CD4-positive, CD25-positive, alpha-beta regulatory T cell (primary cell): ENCODE results near the gene PKD1. TPM values are rescaled to one million over a fixed set of nuclear protein-coding genes. Genes with fewer than 3 reads are reported as not detected.
A peak's percentile ranks its signal among the peaks of the same experiment; 100 is the strongest.
"Not testable (repeated sequence)": the region's sequence is repeated elsewhere in the genome, so short reads cannot be mapped to it uniquely, and the experiment has no call there.

Experiments
- ATAC-seq, 2 donors: fragments of 150-1000 bp; cut with Tn5 transposase; one replicate each; pipeline ENCODE4 v1.10.0; 2021; ENCODE audit warnings: low read depth in 2 of 2, moderate number of reproducible peaks in 2 of 2, moderate library complexity in 1 of 2
- DNase-seq, 3 donors: peaks; one replicate each; pipeline versions ENCODE4 v3.0.0 to v3.0.0-alpha.2; 2012 to 2022; ENCODE audit warnings: mixed read lengths in 1 of 3
- H3K27ac ChIP-seq: one replicate; pipeline ENCODE4 v1.7.0; 2013; ENCODE audit warnings: mild to moderate bottlenecking, low read length; ENCODE audit not compliant: insufficient read depth, poor library complexity, severe bottlenecking
- H3K27me3 ChIP-seq: one replicate; pipeline ENCODE4 v1.7.0; 2013; ENCODE audit warnings: low read length; ENCODE audit not compliant: control insufficient read depth, insufficient read depth
- H3K36me3 ChIP-seq: one replicate; pipeline ENCODE4 v1.7.0; 2013; ENCODE audit warnings: mild to moderate bottlenecking, low read length, moderate library complexity; ENCODE audit not compliant: control insufficient read depth, insufficient read depth
- H3K4me1 ChIP-seq: 2 replicates; pipeline ENCODE4 v1.7.0; 2013; ENCODE audit warnings: mild to moderate bottlenecking, low read length; ENCODE audit not compliant: insufficient read depth, control insufficient read depth, poor library complexity, severe bottlenecking
- H3K4me3 ChIP-seq: one replicate; pipeline ENCODE4 v1.7.0; 2013; ENCODE audit warnings: low read depth, mild to moderate bottlenecking, low read length, moderate library complexity
- H3K9me3 ChIP-seq, 2 experiments: 1 replicate in 1 of 2; 2 replicates in 1 of 2; pipeline ENCODE4 v1.7.0; 2013; ENCODE audit warnings: low read length in 2 of 2, mild to moderate bottlenecking in 1 of 2, moderate library complexity in 1 of 2; ENCODE audit not compliant: control insufficient read depth in 2 of 2
- H3K27ac Mint-ChIP-seq, 3 donors: one replicate each; pipeline ENCODE4 v1.8.0; 2020 to 2022; ENCODE audit warnings: mild to moderate bottlenecking in 3 of 3, mixed read lengths in 3 of 3, moderate library complexity in 2 of 3
- H3K27me3 Mint-ChIP-seq: one replicate; pipeline ENCODE4 v1.8.0; 2022; ENCODE audit warnings: mild to moderate bottlenecking, mixed read lengths
- H3K36me3 Mint-ChIP-seq: one replicate; pipeline ENCODE4 v1.8.0; 2020; ENCODE audit warnings: mixed read lengths
- H3K4me1 Mint-ChIP-seq, 4 donors: one replicate each; pipeline ENCODE4 v1.8.0; 2020 to 2022; ENCODE audit warnings: mixed read lengths in 4 of 4, mild to moderate bottlenecking in 1 of 4
- H3K4me3 Mint-ChIP-seq, 4 donors: one replicate each; pipeline ENCODE4 v1.8.0; 2020 to 2022; ENCODE audit warnings: mild to moderate bottlenecking in 4 of 4, mixed read lengths in 4 of 4, moderate library complexity in 3 of 4
- H3K9me3 Mint-ChIP-seq, 7 donors: one replicate each; pipeline ENCODE4 v1.8.0; 2020 to 2022; ENCODE audit warnings: mixed read lengths in 7 of 7, mild to moderate bottlenecking in 3 of 7, moderate library complexity in 2 of 7
- polyA plus RNA-seq, 4 donors: library from polyadenylated mRNA; unstranded; fragments of 300-500 nt; fragmentation: Illumina TruSeq; gene quantifications; one replicate each; pipeline ENCODE4 v1.2.3, GENCODE V29; 2021
- total RNA-seq: library from RNA; stranded (reverse); gene quantifications from one replicate; pipeline ENCODE4 v1.2.3, GENCODE V29; 2022

Gene PKD1
- total RNA-seq (86.1 TPM), polyA plus RNA-seq (1 to 10 TPM; 1.4 to 4.4 (median 2.6) TPM)

DNA sequence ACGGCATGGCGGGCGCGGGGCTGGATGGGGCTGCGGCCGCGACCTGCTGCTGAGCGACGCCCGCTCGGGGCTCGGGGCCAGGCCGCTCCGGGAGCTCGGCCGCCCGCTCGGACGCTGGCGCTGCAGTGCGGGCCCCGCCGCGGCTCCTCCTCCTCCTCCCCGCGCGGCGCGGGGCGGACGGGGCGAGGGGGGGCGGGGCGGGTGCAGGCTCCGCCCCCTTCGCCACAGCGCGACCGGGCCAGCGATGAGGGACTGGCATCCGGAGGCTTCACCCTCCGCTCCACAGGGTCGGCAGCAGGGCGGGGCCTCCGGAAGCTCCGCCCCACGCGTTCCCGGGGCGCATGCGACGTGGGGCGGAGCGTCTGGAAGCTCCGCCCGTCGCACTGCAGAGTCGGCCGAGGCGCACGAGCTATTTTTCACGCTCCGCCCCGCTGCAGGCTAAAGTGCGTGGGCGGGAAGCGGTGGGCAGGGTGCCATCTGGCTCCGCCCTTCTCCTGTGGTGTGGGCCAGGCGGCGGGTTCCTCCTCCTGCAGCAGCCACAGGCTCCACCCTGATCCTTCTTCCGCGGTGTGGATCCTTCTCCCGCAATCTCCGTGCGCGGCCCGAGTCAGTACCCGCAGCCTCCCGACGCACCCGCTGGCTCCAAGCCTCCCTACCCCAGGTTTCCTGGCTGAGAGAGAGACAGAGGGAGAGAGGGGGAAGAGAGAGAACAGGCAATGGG is at the start of gene PKD1:
TSS of gene PKD1 (minus strand) at position 129 of the 721 bp plus-strand sequence. CDS start 209 bp downstream, outside the sequence.
- H3K27me3 ChIP-seq, H3K36me3 ChIP-seq, H3K4me1 ChIP-seq, H3K36me3 Mint-ChIP-seq, H3K9me3 Mint-ChIP-seq, H3K27me3 Mint-ChIP-seq, H3K9me3 ChIP-seq: not testable (repeated sequence)
- peaks cover 5 to 15% (median 10%) of the 10 kb centered on the region in 4 donors for H3K4me1 Mint-ChIP-seq
- H3K4me3 ChIP-seq: peak within 1 kb of the TSS; percentile 37
- peak; percentile 94 to 100 (median 96) for DNase-seq
- peak within 1 kb of the TSS; percentile 90 to 96 (median 94) for H3K4me3 Mint-ChIP-seq
- peak; percentile 65 to 76 for ATAC-seq
- peak within 1 kb of the TSS; percentile 61 for H3K27ac ChIP-seq
- H3K27ac Mint-ChIP-seq: peak within 1 kb of the TSS; percentile 72 to 98 (median 97)

DNA sequence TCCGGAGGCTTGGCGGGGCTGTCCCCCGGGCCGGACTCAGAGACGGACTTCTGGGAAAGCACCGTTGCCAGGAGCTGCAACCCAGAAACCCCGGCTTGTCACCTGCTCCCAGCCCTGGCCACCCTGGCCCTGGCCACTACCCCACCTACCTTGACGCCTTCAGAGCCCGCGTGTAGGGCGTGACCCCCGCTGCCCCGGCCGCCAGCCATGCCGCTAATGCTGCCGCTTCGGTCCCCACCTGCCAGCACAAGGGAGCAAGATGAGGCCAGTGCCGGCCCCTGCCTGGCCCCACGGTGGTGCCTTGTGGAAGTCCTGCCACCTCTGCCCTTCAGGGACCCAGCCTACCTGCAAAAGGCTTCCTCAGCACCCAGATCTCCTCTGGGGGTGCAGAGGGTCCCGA is 49.3 kb upstream of the PKD1 start:
- H3K27me3 Mint-ChIP-seq: no peaks in the 10 kb centered on the region
- no peaks in the 10 kb centered on the region for H3K27me3 ChIP-seq
- H3K36me3 ChIP-seq: no peaks in the 10 kb centered on the region
- no peak overlapping the region for H3K27ac ChIP-seq
- DNase-seq (no peak), ATAC-seq (peak in 1 of 2 donors; percentile 13)
- H3K4me1 ChIP-seq: no peaks in the 10 kb centered on the region
- H3K27ac Mint-ChIP-seq: no peak overlapping the region
- no peaks in the 10 kb centered on the region for H3K9me3 ChIP-seq
- no peaks in the 10 kb centered on the region for H3K9me3 Mint-ChIP-seq
- H3K36me3 Mint-ChIP-seq: no peaks in the 10 kb centered on the region
- no peaks in the 10 kb centered on the region for H3K4me1 Mint-ChIP-seq
- H3K4me3 Mint-ChIP-seq: no peak overlapping the region
- H3K4me3 ChIP-seq: no peak overlapping the region

DNA sequence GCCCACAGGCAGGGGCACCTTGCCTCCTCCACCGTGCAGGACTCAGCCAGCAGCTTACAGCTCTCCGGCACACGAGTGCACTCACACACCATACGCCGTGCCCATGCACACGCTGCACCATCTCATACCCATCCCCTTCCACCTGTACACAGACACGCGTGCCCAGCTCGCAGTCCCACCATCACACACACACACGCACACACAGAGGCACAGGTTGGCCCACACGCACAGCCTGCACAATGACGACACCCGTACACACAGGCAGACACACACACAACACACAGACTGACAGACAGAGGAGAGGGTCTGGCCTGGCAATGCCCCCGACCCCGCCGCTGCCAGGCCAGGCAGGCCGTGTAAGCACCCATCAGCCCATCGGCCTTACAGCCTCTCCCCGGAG is 48.6 kb upstream of the PKD1 start:
- H3K36me3 ChIP-seq: no peaks in the 10 kb centered on the region
- Mint-ChIP-seq H3K4me1 (no peaks in the 10 kb centered on the region), H3K27ac (no peak overlapping the region), H3K4me3 (no peak overlapping the region), H3K27me3 (no peaks in the 10 kb centered on the region), H3K36me3 (no peaks in the 10 kb centered on the region), H3K9me3 (no peaks in the 10 kb centered on the region)
- no peak overlapping the region for H3K4me3 ChIP-seq
- H3K27ac ChIP-seq: no peak overlapping the region
- DNase-seq (no peak), ATAC-seq (no peak)
- H3K27me3 ChIP-seq: no peaks in the 10 kb centered on the region
- H3K9me3 ChIP-seq: no peaks in the 10 kb centered on the region
- H3K4me1 ChIP-seq: no peaks in the 10 kb centered on the region

DNA sequence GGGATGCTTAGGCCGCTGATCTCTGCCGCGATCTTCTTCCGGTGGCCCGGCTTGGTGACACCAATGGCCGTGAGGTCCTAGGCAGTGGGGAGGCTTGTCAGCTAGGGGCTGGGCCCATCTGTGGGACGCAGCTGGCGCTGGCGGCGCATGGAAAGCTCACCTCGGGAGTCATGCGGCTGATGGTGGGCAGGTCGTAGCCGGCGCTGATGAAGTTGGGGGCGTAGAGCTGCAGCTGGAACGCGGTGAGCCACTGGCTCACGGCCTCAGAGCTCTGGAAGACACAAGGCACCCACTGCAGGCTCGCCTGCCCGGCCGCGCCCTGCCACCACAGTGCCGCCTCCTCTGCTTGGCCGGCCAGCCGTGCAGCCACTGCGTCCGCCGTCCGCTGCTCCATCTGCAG is 48.0 kb upstream of the PKD1 start:
- H3K4me3 Mint-ChIP-seq: no peak overlapping the region

DNA sequence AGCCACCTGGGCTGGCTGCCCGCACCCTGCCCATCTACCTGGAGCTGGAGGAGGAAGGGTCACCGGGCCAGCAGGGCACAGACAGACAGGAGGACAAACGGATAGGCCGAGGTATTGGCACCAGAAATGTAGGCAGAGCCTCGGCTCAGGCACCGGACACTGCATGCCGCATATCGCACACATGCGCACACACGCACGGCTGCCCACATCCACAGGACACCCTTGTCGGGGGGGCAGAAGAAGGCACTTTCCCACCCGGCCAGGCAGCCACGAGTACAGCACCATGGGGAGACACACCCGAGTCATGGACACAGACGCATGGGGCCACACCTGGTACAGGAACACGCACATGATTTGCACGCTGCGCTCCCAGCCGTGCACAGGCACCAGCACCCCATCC is 46.3 kb upstream of the PKD1 start:
- H3K4me3 ChIP-seq: no peak overlapping the region
- Mint-ChIP-seq H3K36me3 (no peaks in the 10 kb centered on the region), H3K27me3 (no peaks in the 10 kb centered on the region), H3K4me3 (no peak overlapping the region), H3K9me3 (no peaks in the 10 kb centered on the region), H3K27ac (no peak overlapping the region), H3K4me1 (no peaks in the 10 kb centered on the region)
- no peak overlapping the region for H3K27ac ChIP-seq
- H3K4me1 ChIP-seq: no peaks in the 10 kb centered on the region
- no peaks in the 10 kb centered on the region for H3K27me3 ChIP-seq
- no peaks in the 10 kb centered on the region for H3K36me3 ChIP-seq
- DNase-seq (no peak), ATAC-seq (no peak)
- H3K9me3 ChIP-seq: no peaks in the 10 kb centered on the region

More for the DNA sequence above, 48.0 kb upstream of the PKD1 start:
- H3K4me1 ChIP-seq: no peaks in the 10 kb centered on the region
- ATAC-seq: no peak
- no peak overlapping the region for H3K27ac Mint-ChIP-seq
- no peaks in the 10 kb centered on the region for H3K36me3 ChIP-seq
- no peak for DNase-seq
- H3K4me3 ChIP-seq: no peak overlapping the region
- no peaks in the 10 kb centered on the region for H3K27me3 ChIP-seq
- H3K27ac ChIP-seq: no peak overlapping the region
- no peaks in the 10 kb centered on the region for H3K9me3 Mint-ChIP-seq
- H3K36me3 Mint-ChIP-seq: no peaks in the 10 kb centered on the region
- H3K4me1 Mint-ChIP-seq: no peaks in the 10 kb centered on the region
- no peaks in the 10 kb centered on the region for H3K27me3 Mint-ChIP-seq
- no peaks in the 10 kb centered on the region for H3K9me3 ChIP-seq

DNA sequence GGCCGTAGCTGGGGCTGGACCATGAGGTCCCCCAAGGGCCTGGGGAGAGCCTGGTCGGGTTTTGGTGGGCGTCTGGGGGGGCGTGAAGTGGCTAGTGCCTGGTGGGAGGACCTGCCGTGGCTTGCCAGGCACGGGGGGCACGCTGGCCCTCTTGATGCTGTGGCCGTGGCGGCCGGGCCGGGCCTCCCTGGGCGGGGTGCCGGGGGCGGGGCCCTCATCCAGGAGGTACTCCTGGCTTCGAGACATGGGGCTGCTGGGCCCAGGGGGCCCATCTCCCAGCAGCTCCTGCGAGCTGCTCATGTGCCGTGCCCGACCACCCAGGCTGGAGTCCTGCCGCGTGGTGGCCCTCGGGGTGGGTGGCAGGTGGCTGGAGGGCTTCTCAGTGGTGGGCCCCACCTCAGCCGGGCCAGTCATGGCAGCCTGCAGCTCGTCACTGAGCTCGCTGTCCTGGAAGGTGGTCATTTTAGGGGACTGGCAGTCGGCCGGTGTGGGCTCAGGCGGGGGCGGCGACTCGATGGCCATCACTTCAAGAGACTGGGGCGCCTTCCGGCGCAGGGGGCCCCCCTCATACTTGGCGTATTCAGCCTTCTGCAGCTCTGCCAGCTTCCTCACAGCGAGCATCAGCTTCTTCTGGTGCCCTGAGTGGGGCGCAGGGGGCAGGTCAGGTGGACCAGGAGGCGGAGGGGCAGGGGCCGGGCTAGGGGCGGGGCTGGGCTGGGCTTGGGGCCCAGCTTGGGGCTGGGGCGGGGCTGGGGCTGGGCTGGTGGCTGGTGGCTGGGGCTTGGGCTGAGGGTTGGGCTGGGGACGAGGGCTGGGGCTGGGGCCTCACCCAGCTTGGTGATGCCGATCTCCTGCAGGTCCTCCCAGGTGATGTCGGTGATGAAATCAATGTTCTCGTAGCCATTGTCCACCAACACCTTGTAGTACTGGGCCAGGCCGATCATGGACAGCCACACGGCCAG is 45.5 kb upstream of the PKD1 start:
- no peak overlapping the region for H3K4me3 ChIP-seq
- DNase-seq (no peak), ATAC-seq (no peak)
- no peak overlapping the region for H3K27ac ChIP-seq
- peaks cover 2% of the 10 kb centered on the region for H3K36me3 ChIP-seq
- no peaks in the 10 kb centered on the region for H3K27me3 ChIP-seq
- no peaks in the 10 kb centered on the region for H3K9me3 Mint-ChIP-seq
- no peaks in the 10 kb centered on the region for H3K4me1 ChIP-seq
- H3K27ac Mint-ChIP-seq: no peak overlapping the region
- H3K4me1 Mint-ChIP-seq: no peaks in the 10 kb centered on the region
- H3K4me3 Mint-ChIP-seq: no peak overlapping the region
- H3K9me3 ChIP-seq: no peaks in the 10 kb centered on the region
- no peaks in the 10 kb centered on the region for H3K36me3 Mint-ChIP-seq
- H3K27me3 Mint-ChIP-seq: no peaks in the 10 kb centered on the region

DNA sequence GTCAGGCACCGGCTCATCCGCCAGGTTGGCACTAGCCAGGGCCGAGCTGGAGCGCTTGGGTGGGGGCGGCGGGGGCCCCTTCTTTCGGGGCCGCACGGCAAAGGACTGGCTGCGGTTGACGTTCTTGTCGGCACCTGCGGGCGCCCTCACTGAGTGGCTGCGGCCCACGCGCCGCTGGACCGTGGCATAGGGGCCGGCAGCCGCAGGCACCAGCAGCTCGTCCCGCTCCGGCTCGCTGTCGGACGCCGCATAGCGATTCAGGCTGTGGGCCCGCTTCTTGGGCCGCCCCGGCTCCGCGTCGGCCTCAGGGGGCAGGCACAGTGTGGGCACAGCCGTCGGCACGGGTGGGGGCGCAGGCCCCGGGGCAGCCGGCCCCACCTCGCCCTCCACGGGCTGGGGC is 44.8 kb upstream of the PKD1 start:
- Mint-ChIP-seq H3K9me3 (no peaks in the 10 kb centered on the region), H3K27ac (no peak overlapping the region), H3K4me3 (no peak overlapping the region), H3K36me3 (peaks cover 3% of the 10 kb centered on the region), H3K4me1 (no peaks in the 10 kb centered on the region), H3K27me3 (no peaks in the 10 kb centered on the region)
- no peak overlapping the region for H3K4me3 ChIP-seq
- no peak for ATAC-seq
- no peaks in the 10 kb centered on the region for H3K27me3 ChIP-seq
- peaks cover 10% of the 10 kb centered on the region for H3K36me3 ChIP-seq
- no peak overlapping the region for H3K27ac ChIP-seq
- no peaks in the 10 kb centered on the region for H3K4me1 ChIP-seq
- no peaks in the 10 kb centered on the region for H3K9me3 ChIP-seq
- no peak for DNase-seq
